NCI-H2227 treated with DMSO at 0.1 percent for 48 hours (cell line): ENCODE data around the gene IP6K3.

ENCODE experiments used
- DNase-seq: peaks from one replicate; lab custom pipeline; 2025; lab: John Stamatoyannopoulos, UW

The IP6K3 gene

DNA sequence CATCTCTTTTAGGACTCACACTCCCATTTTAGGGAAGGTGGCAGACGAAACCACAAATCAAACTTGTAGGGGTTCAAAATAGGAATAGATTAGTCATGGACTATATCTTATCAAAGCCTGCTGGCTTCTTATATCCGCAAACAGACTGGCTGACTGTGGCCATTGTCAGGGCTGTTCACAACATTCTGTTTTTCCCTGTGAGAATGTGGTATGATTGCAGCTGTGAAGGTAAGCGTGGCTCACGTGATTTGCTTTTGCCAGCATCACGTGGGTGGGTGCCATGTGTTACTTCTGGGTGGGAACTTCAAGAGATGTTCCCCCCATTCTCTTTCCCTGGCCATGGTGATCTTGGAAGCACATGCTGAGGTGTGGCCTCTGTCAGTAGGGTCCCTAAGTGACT is 5.9 kb downstream of the IP6K3 start:
- DNase-seq, result no peak

DNA sequence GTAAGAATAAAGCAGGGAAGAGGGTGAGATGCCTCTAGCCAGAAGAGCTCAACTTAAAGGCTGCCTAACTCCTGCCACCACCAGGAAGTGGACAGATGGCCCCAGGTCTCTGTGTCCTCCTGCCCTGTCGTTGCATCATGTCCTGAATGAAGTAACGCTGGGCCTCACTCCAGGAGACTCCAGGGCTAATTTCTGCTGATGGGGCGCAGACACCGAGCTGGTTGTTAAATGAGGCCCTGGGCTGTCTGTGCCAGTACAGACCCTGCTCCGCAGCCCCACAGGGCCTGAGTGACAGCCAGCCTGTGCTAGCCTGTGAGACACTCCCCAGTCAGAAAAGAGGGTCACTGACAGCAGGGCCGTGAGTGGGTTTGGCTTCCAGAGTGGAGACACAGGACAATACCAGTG is 6.5 kb downstream of the IP6K3 start:
- DNase-seq, result no peak

DNA sequence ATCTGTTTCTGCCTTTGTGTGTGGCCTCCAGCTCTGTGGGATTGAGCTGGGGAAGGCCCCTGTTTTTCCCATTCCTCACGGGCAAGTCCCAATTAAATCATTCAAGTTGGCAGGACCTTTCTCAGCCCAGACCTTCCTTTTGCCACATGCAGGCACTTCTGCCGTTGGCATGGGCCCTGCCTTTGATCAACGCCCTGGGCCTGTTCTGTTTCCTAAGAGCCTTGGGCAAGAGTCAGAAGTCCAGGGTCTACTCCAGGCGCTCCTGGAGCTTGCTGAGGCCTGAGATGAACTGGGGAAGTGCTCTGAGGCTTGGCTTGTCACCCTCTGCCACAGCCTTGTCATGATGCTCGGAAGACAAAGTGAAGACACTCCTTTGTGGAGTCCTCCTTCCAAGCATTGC is 7.1 kb downstream of the IP6K3 start:
- no peak for DNase-seq

DNA sequence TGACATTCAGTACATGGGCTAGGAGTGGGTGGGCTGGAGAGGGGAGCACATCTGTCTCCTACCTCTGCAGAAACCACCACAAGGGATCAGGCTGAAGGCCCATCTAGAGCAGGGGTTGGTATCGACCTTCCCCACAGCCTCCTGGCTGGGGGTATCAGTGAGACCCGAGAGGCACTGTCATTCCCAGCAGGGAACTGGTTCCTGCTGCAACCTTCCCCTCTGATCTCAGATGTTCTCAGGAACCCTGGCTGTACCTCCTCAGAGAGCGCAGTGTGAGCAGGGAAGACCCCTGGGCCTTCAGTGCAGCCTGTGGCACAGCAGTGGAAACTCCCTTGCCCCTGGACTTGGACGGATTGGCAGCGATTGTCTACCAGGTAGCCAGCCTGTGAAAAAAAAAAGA is 7.8 kb downstream of the IP6K3 start:
- DNase-seq, result no peak

DNA sequence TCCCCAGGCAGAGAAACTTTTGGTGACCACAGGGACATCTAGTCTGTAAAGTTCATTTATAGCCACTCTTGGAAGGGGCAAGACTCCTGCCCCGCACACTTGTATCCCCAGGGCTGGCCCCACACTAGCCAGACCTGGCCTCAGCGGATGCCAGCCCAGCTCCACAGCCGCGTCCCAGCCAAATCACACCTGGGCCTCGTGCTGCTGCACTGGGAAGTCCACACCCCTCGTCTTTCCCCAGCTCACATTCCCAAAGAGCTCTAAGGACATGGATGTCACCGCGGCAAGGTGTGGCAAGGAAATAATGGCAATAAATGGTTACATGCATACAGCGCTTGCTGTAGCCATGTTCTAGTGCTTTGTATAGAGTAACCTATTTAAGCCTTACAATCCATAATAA is 8.6 kb downstream of the IP6K3 start:
- no peak for DNase-seq

DNA sequence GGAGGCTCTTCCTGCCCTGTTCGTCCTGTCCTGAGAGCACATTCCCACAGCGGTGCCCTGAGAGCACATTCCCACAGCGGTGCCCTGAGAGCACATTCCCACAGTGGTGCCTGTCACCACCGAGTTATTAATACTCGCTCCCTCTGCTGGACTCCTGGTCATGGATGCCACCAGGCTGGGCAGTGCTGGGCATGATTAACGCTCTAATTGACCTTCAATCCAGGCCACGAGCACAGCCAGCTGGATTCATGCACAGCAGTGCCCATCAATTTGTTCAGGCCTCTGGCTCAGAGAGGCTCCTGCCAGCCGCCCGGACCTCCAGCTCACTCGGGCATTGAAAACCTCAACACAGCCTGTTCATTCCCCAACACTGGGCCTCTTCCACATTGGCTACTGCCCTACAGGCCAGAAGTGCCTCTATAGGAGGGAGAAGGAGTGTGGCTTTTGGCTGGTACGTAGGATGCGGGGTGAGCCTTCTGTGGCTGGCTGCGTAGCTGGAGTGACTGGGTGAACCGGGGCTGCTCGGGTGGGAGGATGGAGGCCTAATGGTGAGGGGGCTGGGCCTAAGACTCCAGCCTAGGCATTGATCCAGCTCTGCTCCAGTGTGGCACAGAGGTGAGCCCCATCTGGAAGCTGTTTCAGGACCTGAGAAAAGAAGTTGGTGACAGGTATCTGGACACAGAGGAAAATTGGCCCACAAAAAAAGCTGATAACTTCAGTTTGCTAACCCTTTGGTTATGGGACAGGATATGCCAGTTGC is 9.3 kb downstream of the IP6K3 start:
- no peak for DNase-seq

DNA sequence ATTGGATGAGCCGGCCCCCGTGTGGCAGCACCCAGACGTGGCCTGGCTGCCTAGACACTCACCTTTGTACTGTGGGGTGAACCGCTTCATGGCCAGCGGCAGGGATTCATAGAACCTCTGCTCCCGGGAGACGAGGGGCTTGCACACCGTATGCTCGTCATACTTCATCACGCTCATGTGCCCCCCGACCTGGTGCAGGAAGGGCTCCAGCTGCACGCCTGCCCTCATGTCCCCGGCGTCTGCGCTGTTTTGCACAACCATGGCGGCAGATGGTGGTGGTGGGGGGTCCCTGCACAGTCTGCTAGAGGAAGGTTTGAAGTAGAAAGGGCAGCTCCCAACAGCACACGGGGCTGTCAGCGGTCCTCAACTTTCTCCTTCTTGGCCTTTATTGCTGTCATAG is 11.5 kb downstream of the IP6K3 start:
- DNase-seq, result no peak

DNA sequence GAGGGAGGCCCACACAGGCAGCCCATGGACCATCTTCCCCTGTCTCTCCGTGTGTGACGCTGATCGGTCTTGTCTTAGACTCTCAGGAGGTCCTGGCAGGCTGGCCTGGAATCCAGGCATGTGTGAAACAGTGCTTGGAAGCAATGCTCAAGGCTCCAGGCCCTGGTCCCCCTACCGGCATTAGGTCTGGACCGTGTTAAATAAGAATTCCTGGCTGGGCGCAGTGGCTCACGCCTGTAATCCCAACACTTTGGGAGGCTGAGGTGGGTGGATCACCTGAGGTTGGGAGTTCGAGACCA is 13.0 kb downstream of the IP6K3 start:
- no peak for DNase-seq

DNA sequence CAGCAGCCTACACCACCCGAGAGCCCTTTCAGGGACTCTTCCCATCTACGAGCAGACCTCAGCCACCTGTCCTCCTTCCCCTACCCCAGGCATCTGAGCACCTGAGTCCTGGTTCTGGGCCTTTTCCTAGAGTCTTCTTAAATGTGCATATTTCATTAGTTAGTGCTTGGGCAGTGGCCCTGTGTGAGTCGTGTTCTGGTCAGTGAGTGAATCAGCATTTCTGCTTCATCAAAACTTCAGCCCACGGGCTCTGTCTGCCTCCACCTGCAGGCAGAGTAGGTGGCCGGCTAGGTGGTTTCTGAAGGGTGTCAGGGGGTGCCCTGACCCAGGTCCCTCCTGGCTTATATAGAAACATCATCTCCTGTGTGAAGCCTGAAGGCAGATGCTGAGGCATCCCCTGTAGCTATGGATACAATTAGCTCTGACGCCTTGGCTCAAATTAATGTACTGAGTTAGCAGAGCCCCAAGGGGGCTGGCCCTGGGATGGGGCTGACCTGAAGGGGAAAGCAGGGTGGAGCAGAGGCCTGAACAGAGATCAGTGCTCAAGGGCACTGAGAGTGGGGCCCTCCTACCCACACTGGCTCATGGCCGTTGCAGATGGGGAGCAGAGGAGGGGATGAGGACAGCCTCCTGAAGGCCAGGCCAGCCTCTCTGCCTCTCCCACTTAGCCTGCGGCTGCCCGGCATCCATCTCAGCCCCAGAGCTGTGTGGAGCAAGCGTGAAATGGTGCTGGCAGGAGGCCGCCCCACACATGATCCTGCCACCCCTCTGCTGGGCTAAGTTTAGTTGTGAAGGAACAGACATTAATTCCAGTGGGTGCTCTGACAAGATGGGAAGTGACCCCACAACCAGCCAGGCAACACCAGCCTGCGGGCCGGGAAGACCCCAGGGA is 13.6 kb downstream of the IP6K3 start:
- DNase-seq, result no peak

DNA sequence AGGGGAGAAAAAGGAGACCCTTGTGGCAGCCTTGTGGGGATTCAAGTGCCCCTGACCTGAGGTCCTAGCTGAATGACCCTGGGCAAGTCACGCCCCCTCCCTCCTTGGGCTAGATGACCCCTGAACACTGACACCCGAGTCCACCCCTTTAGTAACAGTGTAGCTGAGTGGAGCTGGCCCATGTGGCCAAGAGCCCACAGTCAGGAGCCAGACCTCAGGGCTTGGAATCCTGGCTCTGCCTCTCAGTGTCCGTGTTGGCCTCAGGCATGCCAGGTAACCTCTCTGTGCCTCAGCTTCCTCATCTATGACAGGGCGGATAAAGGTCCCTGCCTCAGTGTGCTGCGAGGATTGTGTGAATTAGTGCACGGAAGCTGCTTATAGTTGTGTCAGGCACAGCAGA is 14.3 kb downstream of the IP6K3 start:
- no peak for DNase-seq

DNA sequence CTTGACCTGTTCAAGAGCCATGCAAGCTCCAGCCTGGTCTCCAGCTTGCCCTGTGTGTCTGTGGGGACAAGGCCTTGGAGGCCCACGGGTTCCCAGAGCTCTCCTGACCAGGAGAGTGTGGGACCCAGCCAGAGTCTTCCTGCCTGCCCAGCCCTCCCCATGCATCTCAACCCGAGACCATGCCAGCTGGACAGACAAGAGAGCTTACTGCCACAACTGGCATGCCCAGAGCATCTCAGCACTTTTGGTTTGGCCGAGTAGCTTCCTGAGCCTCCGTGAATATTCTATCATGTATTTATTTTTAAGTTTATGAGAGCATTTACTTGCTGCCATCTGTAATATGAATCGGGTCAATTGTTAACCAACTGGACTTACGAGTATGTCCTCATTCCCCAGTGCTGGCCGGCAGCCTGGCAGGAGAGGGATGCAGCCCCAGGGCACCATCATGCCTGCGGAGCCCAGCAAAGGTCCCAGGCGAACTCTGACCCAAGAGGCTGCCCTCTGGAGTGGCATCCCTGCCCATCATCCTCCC is 14.9 kb downstream of the IP6K3 start:
- DNase-seq, result no peak

DNA sequence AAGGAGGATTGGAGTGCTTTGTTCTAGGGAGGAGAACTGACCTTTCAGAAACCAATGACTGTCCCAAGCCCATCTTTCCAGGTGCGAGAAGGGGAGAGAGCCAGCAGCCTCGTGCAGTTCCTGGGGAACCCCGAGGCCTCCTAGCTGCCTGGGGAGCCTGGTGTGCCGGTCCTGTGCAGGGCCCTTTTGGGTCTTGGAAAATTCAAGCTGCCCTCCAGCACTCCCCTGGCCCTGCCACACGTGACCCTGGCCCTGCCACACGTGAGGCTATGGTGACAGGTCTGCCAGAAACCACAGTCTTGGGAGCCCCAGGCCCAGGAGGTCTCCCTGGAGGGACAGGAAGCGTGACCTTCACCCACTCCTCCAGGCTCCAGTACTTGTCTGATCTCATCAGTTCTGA is 15.7 kb downstream of the IP6K3 start:
- DNase-seq, result no peak

DNA sequence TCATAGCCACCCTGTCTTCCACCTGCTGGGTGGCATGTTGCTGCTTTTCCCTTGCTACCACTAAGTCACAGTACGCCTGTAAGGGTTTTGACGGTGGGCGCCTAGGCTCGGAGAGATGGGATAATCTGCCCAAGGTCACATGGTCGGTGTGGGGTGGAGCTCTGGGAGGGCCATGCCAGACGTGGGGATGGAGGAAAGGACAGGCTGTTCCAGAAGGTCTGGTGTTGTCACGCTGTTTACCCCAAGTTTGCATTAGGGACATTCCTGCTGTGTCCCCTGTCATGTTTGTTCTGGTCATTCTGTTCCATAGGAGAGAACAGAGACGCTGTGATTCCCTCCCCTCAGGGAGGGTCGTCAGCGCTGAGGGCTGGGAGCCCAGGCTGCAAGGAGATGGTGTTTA is 16.1 kb downstream of the IP6K3 start:
- no peak for DNase-seq

DNA sequence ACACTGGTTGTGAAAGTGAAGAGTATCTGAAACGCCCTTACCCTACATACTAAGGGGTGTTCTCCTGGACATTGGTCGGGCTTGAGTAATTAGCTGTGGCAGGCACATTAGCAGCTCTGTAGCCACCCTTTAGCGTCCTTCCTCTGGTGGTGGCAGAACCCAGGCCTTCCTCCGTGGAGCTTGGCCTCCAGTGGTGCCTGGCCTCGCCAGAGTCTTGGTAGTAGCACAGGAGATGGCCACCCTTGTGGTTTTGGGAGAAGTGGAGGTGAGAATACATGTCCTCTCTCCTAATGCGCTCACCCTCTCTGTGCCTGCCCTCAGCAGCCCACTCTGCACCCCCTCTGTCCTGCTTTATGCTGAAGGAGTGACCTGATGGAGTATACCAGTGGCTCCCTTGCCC is 17.6 kb downstream of the IP6K3 start:
- no peak for DNase-seq

DNA sequence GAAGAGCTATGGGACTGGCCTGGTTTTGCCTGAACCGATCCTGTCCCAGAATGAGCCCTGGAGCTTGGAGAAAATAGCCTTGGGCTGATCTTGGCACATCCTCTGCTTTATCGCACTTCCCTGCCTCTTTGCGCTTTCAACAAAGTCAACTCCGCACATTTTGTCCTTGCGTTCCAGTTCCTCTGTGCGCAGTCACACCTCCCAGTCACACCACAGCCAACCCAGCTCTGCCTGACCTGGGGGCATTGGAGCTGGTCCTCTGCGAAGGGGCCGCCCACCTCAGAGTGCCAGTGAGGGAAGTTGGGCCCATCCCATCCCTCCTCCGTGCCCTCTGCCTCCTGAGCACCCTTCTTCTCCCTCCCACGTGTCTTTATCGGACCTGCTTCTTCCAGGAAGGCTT is 18.3 kb downstream of the IP6K3 start:
- no peak for DNase-seq

DNA sequence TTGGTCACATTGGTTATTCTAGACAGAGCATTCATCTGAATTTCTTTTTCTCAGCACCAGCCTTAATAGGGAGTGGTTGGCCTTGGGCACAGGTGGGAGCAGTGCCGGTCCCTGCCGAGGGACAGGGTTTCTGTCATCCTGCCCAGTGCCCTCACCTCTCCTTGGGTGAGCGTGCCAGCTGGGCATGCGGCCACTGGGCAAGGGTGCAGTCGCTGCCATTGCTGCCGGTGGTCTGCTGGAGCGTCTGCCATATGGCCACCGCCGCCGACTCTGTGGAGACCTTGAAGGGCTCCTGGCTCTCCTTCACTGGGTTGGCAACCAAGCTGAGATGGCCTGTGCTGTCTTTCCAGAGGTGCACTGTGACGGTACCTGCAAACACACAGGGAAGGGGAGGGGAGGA is 18.8 kb downstream of the IP6K3 start:
- DNase-seq, result no peak

DNA sequence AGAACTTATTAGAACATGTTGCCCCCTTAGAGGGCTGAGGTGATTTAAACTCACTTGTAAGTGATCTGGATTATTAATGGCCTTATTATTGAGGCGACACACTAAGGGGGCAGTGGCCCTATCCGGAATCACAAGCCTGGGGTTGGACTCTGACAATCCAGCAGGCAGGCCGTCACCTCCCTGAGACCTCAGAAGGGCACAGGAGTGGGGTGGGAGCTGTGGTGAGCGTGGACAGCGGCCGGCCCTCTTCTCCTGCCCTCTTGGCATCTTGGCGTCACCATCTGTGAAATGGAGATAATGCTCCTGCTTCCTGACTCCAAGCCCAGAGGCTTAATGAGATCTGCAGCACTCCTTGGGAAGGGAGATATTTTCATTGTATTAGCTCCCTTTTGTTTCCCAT is 19.6 kb downstream of the IP6K3 start:
- no peak for DNase-seq

DNA sequence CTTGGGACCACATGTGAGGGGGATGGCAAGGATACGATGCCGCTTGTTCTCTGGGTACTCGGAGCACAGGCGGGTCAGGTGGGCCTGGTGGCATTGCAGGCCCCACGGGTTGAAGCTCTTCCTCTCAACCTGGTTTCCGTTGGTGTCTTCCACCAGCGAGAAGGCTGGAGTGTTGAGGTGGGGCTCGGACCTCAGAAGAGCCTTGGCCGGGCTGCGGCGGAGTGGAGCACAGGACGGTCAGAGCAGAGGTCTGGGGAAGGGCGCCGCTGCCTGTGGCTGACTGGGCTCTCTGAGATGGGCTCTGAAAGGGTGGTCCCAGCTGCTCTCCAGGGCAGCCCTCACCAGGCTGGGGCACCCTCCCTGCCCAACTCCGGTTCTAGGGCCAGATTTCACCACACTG is 20.0 kb downstream of the IP6K3 start:
- no peak for DNase-seq

DNA sequence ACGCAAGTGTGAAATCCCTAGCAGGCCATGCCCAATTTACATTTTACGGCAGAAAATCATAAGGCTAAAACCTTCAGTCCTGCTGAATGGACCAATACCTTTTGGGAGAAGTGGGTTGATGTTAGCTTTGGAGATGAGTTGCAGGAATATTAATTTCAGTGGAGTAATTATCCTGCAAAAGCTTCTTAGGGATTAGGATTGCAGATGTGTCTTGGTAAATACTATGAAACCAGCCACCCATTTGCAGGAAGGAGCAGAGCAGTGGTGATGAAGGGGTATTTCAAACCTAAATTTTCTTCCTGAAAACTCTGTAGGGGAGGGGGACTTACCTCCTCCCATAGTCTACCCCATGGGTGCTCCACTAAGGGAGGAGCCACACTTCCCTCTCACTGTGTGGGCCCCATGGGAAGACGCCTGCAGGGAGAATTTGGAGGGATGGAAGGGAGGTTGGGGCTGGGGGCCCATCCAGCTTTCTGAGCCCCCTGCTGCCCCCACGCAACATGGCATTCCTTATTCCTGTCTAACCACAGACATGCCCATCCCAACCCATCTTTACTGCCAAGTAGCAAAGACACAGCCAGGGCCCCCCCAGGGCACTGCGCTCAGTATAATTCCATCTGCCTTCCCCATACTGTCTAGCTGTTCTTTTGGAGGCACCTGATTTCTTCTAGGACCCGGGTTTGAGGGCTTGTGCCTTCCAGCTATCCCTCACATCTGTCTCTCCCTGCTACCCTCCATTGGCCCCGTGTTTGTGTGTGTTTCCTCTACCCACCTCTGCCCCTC is 20.6 kb downstream of the IP6K3 start:
- DNase-seq, result no peak

DNA sequence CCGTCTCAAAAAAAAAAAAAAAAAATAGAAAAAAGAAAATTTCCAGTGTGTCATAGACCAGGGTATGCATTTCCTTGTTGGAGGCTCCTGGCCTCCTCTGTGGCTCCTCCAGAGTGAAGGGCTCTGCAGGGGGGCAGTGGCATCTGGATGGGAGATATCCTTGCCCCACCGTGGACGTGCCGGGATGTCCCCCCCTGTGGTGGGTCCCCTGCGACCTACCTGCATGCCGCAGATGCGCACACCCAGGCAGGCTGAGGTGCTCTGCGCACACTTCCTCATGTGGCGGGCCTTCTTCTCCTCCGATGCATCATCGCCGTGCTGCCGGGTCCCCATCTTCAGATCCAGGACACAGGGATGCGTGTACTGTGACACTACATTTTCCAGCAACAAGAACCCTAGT is 21.5 kb downstream of the IP6K3 start:
- DNase-seq, result no peak

DNA sequence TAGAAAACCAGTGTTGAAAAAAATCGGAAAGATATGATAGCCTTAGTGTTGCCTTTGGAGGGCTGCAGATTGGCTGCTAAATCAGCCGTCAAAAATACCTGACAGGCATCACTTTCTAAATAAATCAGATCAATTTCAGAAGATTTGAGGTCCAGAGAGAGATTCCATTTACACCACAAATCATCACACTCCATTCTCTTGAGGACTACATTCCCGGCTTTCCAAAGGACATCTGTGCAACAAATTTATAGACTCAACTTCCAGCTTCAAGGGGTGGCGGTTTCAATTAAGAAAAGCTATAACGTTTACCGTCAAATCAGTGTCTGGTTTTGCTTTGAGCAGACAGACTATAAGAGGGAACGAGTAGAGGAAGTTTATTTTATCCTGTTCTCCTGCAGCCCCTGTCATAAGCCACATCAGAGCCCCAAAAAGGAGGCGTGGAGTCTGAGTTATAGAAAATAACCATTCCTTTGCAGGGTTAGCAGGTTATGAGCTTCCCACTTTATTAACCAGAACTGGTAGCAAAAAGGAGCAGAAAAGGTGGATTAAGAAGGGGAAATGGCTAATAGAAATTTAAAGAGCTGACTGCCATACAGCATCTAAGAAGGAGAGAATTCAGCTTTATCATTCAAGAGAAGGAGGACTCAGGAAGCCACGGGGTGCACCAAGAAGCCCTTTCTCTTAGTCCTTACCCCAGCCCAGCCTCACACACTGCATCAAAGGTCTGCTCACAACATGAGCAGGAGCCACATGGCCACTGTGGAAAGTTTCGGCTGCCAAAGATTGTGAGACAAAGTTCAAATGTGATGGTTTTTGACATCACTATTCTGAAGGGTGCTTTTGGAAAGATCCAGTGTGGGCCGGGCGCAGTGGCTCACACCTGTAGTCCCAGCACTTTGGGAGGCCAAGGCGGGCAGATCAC is 22.3 kb downstream of the IP6K3 start:
- DNase-seq, result no peak
